GM12874 (cell line): Measurements from ENCODE around the gene PPRC1.

Experiments used
- TF ChIP-seq, protein P1 (sequence below): IDR thresholded peaks from 2 replicates; pipeline ENCODE4 v1.5.1; 2011; ENCODE audit warnings: low read depth, mild to moderate bottlenecking, control low read depth, low read length, moderate library complexity; ENCODE audit not compliant: insufficient read depth

Gene PPRC1

DNA sequence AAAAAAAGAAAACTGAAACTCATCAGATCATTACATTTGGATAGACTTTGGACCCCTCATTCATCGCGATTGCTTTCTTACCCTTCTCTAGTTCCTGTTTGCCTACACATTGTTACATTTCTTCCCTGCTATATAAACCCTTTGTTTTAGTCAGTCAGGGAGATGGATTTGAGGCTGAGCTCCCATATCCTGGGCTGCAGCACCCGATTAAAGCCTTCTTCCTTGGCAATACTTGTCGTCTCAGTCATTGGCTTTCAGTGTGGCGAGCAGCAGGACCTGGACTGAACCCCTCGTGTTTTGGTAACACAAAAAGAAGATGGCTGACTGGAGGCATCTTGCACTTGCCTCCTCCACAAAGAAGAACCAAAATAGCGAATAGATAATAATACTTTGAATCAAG, 59.1 kb downstream of the PPRC1 start:
- TF ChIP-seq, protein P1, sequence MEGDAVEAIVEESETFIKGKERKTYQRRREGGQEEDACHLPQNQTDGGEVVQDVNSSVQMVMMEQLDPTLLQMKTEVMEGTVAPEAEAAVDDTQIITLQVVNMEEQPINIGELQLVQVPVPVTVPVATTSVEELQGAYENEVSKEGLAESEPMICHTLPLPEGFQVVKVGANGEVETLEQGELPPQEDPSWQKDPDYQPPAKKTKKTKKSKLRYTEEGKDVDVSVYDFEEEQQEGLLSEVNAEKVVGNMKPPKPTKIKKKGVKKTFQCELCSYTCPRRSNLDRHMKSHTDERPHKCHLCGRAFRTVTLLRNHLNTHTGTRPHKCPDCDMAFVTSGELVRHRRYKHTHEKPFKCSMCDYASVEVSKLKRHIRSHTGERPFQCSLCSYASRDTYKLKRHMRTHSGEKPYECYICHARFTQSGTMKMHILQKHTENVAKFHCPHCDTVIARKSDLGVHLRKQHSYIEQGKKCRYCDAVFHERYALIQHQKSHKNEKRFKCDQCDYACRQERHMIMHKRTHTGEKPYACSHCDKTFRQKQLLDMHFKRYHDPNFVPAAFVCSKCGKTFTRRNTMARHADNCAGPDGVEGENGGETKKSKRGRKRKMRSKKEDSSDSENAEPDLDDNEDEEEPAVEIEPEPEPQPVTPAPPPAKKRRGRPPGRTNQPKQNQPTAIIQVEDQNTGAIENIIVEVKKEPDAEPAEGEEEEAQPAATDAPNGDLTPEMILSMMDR, result no peak

DNA sequence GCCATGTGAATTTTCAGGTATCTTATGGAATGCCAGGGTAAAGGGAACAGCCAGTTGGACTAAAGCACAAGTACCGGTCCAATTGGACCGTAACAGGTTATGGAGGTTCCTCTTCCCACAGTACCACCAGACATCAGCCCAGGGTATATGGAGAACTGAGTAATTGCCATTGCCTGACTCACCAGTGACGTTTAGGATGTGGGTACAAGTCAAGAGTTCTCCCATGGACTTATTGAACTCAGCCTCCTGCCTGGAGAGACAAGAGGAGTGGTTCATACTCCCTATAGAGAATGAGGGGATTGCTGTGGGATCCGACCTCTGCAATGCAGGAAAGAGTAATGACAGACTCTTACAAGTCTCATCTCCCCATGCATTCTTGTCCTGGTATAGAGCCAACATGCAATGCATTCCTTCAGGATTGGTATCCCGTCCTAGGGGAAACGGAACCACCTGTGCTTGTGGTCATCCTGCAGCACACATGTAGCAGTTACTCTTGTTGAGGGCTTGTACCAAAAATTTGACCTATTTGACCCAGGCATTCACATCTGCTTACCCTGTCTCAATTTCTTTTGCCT, 62.5 kb downstream of the PPRC1 start:
- TF ChIP-seq, protein P1, result no peak

DNA sequence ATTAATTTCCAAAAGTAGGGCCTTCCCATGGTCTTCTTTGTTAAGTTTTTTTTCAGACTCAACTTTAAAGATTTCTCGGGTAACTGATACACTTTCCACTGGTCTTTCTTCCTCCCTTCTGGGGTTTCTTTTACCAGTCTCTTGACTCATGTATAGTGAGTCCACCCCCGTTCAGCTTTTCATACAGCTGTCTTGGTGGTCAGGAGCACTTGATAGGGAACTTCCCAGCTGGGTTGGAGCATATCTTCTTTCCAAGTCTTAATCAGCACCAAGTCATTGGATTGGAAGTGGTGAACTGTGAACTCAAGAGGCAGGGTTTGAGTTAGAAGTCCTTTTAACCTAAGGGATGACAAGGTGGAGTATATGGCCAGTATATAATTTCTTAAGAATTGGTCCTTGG, 64.1 kb downstream of the PPRC1 start:
- TF ChIP-seq, protein P1, result no peak

DNA sequence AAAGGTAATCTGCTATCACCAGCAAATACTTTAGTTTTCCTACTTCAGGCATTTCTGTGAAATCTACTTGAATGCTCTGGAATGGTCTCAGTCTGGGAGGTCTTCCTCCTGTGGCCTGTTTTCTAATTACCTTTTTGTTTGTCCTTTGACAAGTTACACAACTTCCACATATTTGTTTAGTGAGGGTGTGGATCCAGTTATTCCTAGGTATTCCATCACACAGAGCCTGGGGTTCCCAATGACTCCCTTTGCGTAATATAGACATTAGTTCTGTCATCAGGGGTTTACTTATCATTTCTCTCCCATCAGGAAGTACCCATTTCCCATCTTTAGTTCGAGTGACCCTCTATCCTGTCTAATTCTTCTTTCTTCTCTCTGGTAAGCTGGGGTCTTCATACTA, 65.2 kb downstream of the PPRC1 start:
- TF ChIP-seq, protein P1, result no peak
